Effector memory CD4-positive, alpha-beta T cell (primary cell): ENCODE results near the gene KSR2.

Experiments
- DNase-seq, 3 donors: peaks; one replicate each; pipeline ENCODE4 v3.0.0-alpha.2; 2020
- H3K27ac ChIP-seq: 2 replicates; pipeline ENCODE4 v1.7.0; 2013; ENCODE audit warnings: mild to moderate bottlenecking, low read length, moderate library complexity; ENCODE audit not compliant: insufficient read depth, poor library complexity, severe bottlenecking
- H3K27me3 ChIP-seq: replicated peaks from 2 replicates; pipeline ENCODE4 v1.7.0; 2013; ENCODE audit warnings: mild to moderate bottlenecking, low read length; ENCODE audit not compliant: insufficient read depth, control insufficient read depth, poor library complexity, severe bottlenecking
- H3K36me3 ChIP-seq: 2 replicates; pipeline ENCODE4 v1.7.0; 2013; ENCODE audit warnings: mild to moderate bottlenecking, low read length, moderate library complexity; ENCODE audit not compliant: control insufficient read depth, insufficient read depth
- H3K4me1 ChIP-seq: 2 replicates; pipeline ENCODE4 v1.7.0; 2013; ENCODE audit warnings: low read length, mild to moderate bottlenecking; ENCODE audit not compliant: control insufficient read depth, insufficient read depth, poor library complexity, severe bottlenecking
- H3K4me3 ChIP-seq: 2 replicates; pipeline ENCODE4 v1.7.0; 2013; ENCODE audit warnings: low read length, low read depth, mild to moderate bottlenecking; ENCODE audit not compliant: insufficient read depth, poor library complexity, severe bottlenecking
- H3K9me3 ChIP-seq: 2 replicates; pipeline ENCODE4 v1.7.0; 2013; ENCODE audit warnings: mild to moderate bottlenecking, low read length, moderate library complexity; ENCODE audit not compliant: control insufficient read depth

The KSR2 gene

GRCh38 chr12:117832459-117833457 is 136.0 kb downstream of the KSR2 start:
- DNase-seq: no peak
- Histone ChIP-seq H3K27me3 (no peaks in the 10 kb centered on the region), H3K9me3 (no peaks in the 10 kb centered on the region), H3K4me3 (no peak overlapping the region), H3K27ac (no peak overlapping the region), H3K36me3 (no peaks in the 10 kb centered on the region), H3K4me1 (no peaks in the 10 kb centered on the region)

- H3K4me1 ChIP-seq: no peaks in the 10 kb centered on the region
- H3K9me3 ChIP-seq: no peaks in the 10 kb centered on the region
- DNase-seq: no peak
- no peaks in the 10 kb centered on the region for H3K27me3 ChIP-seq
- H3K4me3 ChIP-seq: no peak overlapping the region
- H3K36me3 ChIP-seq: no peaks in the 10 kb centered on the region
- H3K27ac ChIP-seq: no peak overlapping the region
Measured at GRCh38 chr12:117830471-117830870, 138.3 kb downstream of the KSR2 start.

- Histone ChIP-seq H3K9me3 (no peaks in the 10 kb centered on the region), H3K27ac (no peak overlapping the region), H3K4me3 (no peak overlapping the region), H3K36me3 (no peaks in the 10 kb centered on the region), H3K4me1 (no peaks in the 10 kb centered on the region), H3K27me3 (no peaks in the 10 kb centered on the region)
- DNase-seq: no peak
Measured at GRCh38 chr12:117829108-117829507, 139.7 kb downstream of the KSR2 start.

GRCh38 chr12:117827660-117828059 is 141.1 kb downstream of the KSR2 start:
- Histone ChIP-seq H3K27me3 (no peaks in the 10 kb centered on the region), H3K27ac (no peak overlapping the region), H3K36me3 (no peaks in the 10 kb centered on the region), H3K4me3 (no peak overlapping the region), H3K4me1 (no peaks in the 10 kb centered on the region), H3K9me3 (no peaks in the 10 kb centered on the region)
- DNase-seq: no peak

GRCh38 chr12:117825827-117826226 is 143.0 kb downstream of the KSR2 start:
- H3K4me3 ChIP-seq: no peak overlapping the region
- H3K27me3 ChIP-seq: no peaks in the 10 kb centered on the region
- no peaks in the 10 kb centered on the region for H3K36me3 ChIP-seq
- H3K4me1 ChIP-seq: no peaks in the 10 kb centered on the region
- no peak for DNase-seq
- H3K27ac ChIP-seq: no peak overlapping the region
- H3K9me3 ChIP-seq: no peaks in the 10 kb centered on the region

- DNase-seq: no peak
- Histone ChIP-seq H3K36me3 (no peaks in the 10 kb centered on the region), H3K27ac (no peak overlapping the region), H3K4me3 (no peak overlapping the region), H3K9me3 (no peaks in the 10 kb centered on the region), H3K4me1 (no peaks in the 10 kb centered on the region), H3K27me3 (no peaks in the 10 kb centered on the region)
Measured at GRCh38 chr12:117821480-117822175, 147.2 kb downstream of the KSR2 start.

GRCh38 chr12:117820216-117820907 is 148.4 kb downstream of the KSR2 start:
- H3K4me1 ChIP-seq: no peaks in the 10 kb centered on the region
- no peak overlapping the region for H3K4me3 ChIP-seq
- no peak for DNase-seq
- H3K9me3 ChIP-seq: no peaks in the 10 kb centered on the region
- H3K36me3 ChIP-seq: no peaks in the 10 kb centered on the region
- no peaks in the 10 kb centered on the region for H3K27me3 ChIP-seq
- no peak overlapping the region for H3K27ac ChIP-seq

- H3K9me3 ChIP-seq: no peaks in the 10 kb centered on the region
- H3K27me3 ChIP-seq: no peaks in the 10 kb centered on the region
- H3K4me1 ChIP-seq: no peaks in the 10 kb centered on the region
- H3K27ac ChIP-seq: no peak overlapping the region
- no peak overlapping the region for H3K4me3 ChIP-seq
- no peak for DNase-seq
- no peaks in the 10 kb centered on the region for H3K36me3 ChIP-seq
Measured at GRCh38 chr12:117819160-117819559, 149.6 kb downstream of the KSR2 start.

- no peaks in the 10 kb centered on the region for H3K36me3 ChIP-seq
- no peaks in the 10 kb centered on the region for H3K9me3 ChIP-seq
- H3K4me1 ChIP-seq: no peaks in the 10 kb centered on the region
- no peaks in the 10 kb centered on the region for H3K27me3 ChIP-seq
- H3K27ac ChIP-seq: no peak overlapping the region
- DNase-seq: no peak
- no peak overlapping the region for H3K4me3 ChIP-seq
Measured at GRCh38 chr12:117818400-117818799, 150.4 kb downstream of the KSR2 start.
